HCT116 (cell line): Measurements from ENCODE around the gene GAMT. TPM values are rescaled to one million over a fixed set of nuclear protein-coding genes. Genes with fewer than 3 reads are reported as not detected.

Source experiments
- ATAC-seq: fragments of 200-7000 bp; cut with Tn5 transposase; 2 replicates; pipeline ENCODE4 v1.9.1; 2020; ENCODE audit warnings: mild to moderate bottlenecking, moderate library complexity
- BruUV-seq: library from RNA; stranded (reverse); fragments of 400-500 nt; replicated peaks from 2 replicates; lab custom pipeline; 2021; lab: Mats Ljungman, UMichigan
- CTCF ChIA-PET: fragments of 300-600 bp; sonication (Branson Sonifier 250); formaldehyde crosslinking; loops from one replicate; lab custom pipeline; 2021; ENCODE audit warnings: antibody characterized with exemption; lab: Charles Lee
- POLR2A ChIA-PET: fragments of 300-600, 350-600 bp; sonication (Branson Sonifier 250); formaldehyde crosslinking; loops from one replicate; lab custom pipeline; 2021; ENCODE audit warnings: antibody characterized with exemption; lab: Charles Lee
- RAD21 ChIA-PET, 2 experiments: fragments of 300-600 bp; sonication (Branson Sonifier 250); formaldehyde crosslinking; loops; one replicate each; lab custom pipeline; 2023; ENCODE audit warnings: low total read pairs in 2 of 2; ENCODE audit not compliant: uncharacterized antibody in 2 of 2, unreplicated experiment in 2 of 2, low non-redundant PET in 1 of 2; lab: Charles Lee
- DNase-seq: peaks from one replicate; pipeline ENCODE4 v3.0.0-alpha.2; 2010; ENCODE audit warnings: low read depth, low spot score
- H2AFZ ChIP-seq: fragments of 200-600 bp; shearing (Covaris generic), sonication (generic); 2 replicates; pipeline ENCODE4 v1.6.1; 2017; ENCODE audit warnings: low read depth, mixed run types, mixed read lengths, antibody characterized with exemption, low read length; ENCODE audit not compliant: poor library complexity, severe bottlenecking
- H3K27ac ChIP-seq: 2 replicates; pipeline ENCODE4 v1.5.1; 2012; ENCODE audit warnings: low read depth, low read length
- H3K27me3 ChIP-seq: fragments of 200-600 bp; sonication (generic); 2 replicates; pipeline ENCODE4 v1.6.1; 2016; ENCODE audit warnings: mixed run types, low read length, mixed read lengths; ENCODE audit not compliant: insufficient read depth
- H3K36me3 ChIP-seq, 2 experiments: fragments of 200-500 bp in 1 of 2; fragments of 200-600 bp in 1 of 2; sonication (Bioruptor generic) in 1 of 2; sonication (generic) in 1 of 2; 2 replicates each; pipeline versions ENCODE4 v1.5.1 to v1.6.1; 2014 to 2016; ENCODE audit warnings: low read length in 2 of 2, inconsistent platforms in 1 of 2, mixed read lengths in 1 of 2, mixed run types in 1 of 2; ENCODE audit not compliant: insufficient read depth in 2 of 2, control insufficient read depth in 1 of 2
- H3K4me1 ChIP-seq, 2 experiments: fragments of 200-600 bp in 1 of 2; sonication (generic) in 1 of 2; 2 replicates each; pipeline versions ENCODE4 v1.5.1 to v1.6.1; 2012 to 2017; ENCODE audit warnings: low read length in 2 of 2, inconsistent platforms in 1 of 2, mild to moderate bottlenecking in 1 of 2, mixed read lengths in 1 of 2, mixed run types in 1 of 2, moderate library complexity in 1 of 2; ENCODE audit not compliant: insufficient read depth in 2 of 2, control insufficient read depth in 1 of 2
- H3K4me2 ChIP-seq: fragments of 200-600 bp; sonication (generic); 2 replicates; pipeline ENCODE4 v1.6.1; 2017; ENCODE audit warnings: mixed run types, low read length, mixed read lengths
- H3K4me3 ChIP-seq, 2 experiments: fragments of 200-600 bp in 1 of 2; sonication (generic) in 1 of 2; replicated peaks in 1 of 2; 2 replicates each; pipeline ENCODE4 v1.5.1; 2011 to 2016; ENCODE audit warnings: low read length in 2 of 2, control low read depth in 1 of 2, low read depth in 1 of 2, mild to moderate bottlenecking in 1 of 2, mixed read lengths in 1 of 2, mixed run types in 1 of 2
- H3K79me2 ChIP-seq: fragments of 200-600 bp; sonication (generic); 2 replicates; pipeline ENCODE4 v1.6.1; 2017; ENCODE audit warnings: mild to moderate bottlenecking, mixed run types, low read length, moderate library complexity, mixed read lengths; ENCODE audit not compliant: insufficient read depth
- H3K9ac ChIP-seq: fragments of 200-600 bp; sonication (generic); 2 replicates; pipeline ENCODE4 v1.6.1; 2016; ENCODE audit warnings: low read length, mixed read lengths
- H3K9me2 ChIP-seq: fragments of 200-600 bp; sonication (generic), shearing (Covaris generic); 2 replicates; pipeline ENCODE4 v1.6.1; 2017; ENCODE audit warnings: mixed run types, mild to moderate bottlenecking, moderate library complexity; ENCODE audit not compliant: insufficient read depth
- H3K9me3 ChIP-seq, 2 experiments: fragments of 200-500 bp in 1 of 2; fragments of 200-600 bp in 1 of 2; sonication (Bioruptor generic) in 1 of 2; sonication (generic) in 1 of 2; 2 replicates each; pipeline ENCODE4 v1.6.1; 2014 to 2017; ENCODE audit warnings: low read length in 2 of 2, mixed read lengths in 2 of 2, inconsistent platforms in 1 of 2, low read depth in 1 of 2, mild to moderate bottlenecking in 1 of 2, mixed run types in 1 of 2, moderate library complexity in 1 of 2; ENCODE audit not compliant: control insufficient read depth in 1 of 2, insufficient read depth in 1 of 2
- H4K20me1 ChIP-seq: fragments of 200-600 bp; sonication (generic), shearing (Covaris generic); 2 replicates; pipeline ENCODE4 v1.6.1; 2017; ENCODE audit warnings: mixed run types, mild to moderate bottlenecking, moderate library complexity; ENCODE audit not compliant: insufficient read depth
- EGR1 ChIP-seq: IDR thresholded peaks from 2 replicates; pipeline ENCODE4 v1.6.1; 2012; ENCODE audit warnings: low read depth
- EZH2 ChIP-seq: fragments of 200-600 bp; sonication (generic); IDR thresholded peaks from 2 replicates; pipeline ENCODE4 v1.6.1; 2017; ENCODE audit warnings: antibody characterized with exemption, mixed run types
- EZH2phosphoT487 ChIP-seq: fragments of 200-600 bp; IDR thresholded peaks from 2 replicates; pipeline ENCODE4 v1.6.1; 2018; ENCODE audit warnings: antibody characterized with exemption, borderline replicate concordance
- POLR2A ChIP-seq: IDR thresholded peaks from 2 replicates; pipeline ENCODE4 v1.7.0; 2011; ENCODE audit warnings: borderline replicate concordance; ENCODE audit not compliant: insufficient read depth, insufficient read length; ENCODE audit errors: extremely low read depth
- YY1 ChIP-seq: IDR thresholded peaks from 2 replicates; pipeline ENCODE4 v1.6.1; 2011; ENCODE audit warnings: low read length, low read depth, moderate library complexity, mild to moderate bottlenecking; ENCODE audit not compliant: insufficient replicate concordance; ENCODE audit errors: extremely low read depth
- ZBTB33 ChIP-seq: IDR thresholded peaks from 2 replicates; pipeline ENCODE4 v1.6.1; 2011; ENCODE audit warnings: mild to moderate bottlenecking, low read length, moderate library complexity; ENCODE audit not compliant: insufficient replicate concordance; ENCODE audit errors: extremely low read depth
- intact Hi-C: fragments of 100-400 bp; cut with micrococcal nuclease; formaldehyde crosslinking; loops from 2 replicates; pipeline ENCODE4 v1.10.0; 2022
- total RNA-seq: library from RNA; stranded (reverse); gene quantifications from one replicate; pipeline ENCODE4 v1.2.1, GENCODE V29; 2021; ENCODE audit not compliant: unreplicated experiment

The GAMT gene
- total RNA-seq, 1 experiment from 2014 or later = 102 TPM

- DNase-seq (no peak), ATAC-seq (no peak)
- Histone ChIP-seq H3K27ac (no peak overlapping the region), H3K27me3 (no peaks in the 10 kb centered on the region), H3K9me3 (no peaks in the 10 kb centered on the region), H3K36me3 (peaks cover 31 to 43% of the 10 kb centered on the region in 2 experiments; a peak in 3 of 4 replicates), H3K4me1 (peaks cover 10 to 19% of the 10 kb centered on the region in 2 experiments; a peak in 3 of 4 replicates), H3K9me2 (no peaks in the 10 kb centered on the region), H3K9ac (no peak overlapping the region), H2AFZ (no peak overlapping the region), H3K79me2 (peaks cover 34% of the 10 kb centered on the region)
- RAD21 ChIA-PET = no interaction called here
- POLR2A ChIA-PET = no interaction called here
- CTCF ChIA-PET = no interaction called here
- TF ChIP-seq POLR2A (no peak), ZBTB33 (no peak), EZH2 (no peak), YY1 (no peak), EZH2phosphoT487 (no peak), EGR1 (no peak)
- TF ChIP-seq, all 23 proteins: peak for 0
- BruUV-seq = no TSS peak
- H3K4me3 ChIP-seq = no peak overlapping the region
- no peaks in the 10 kb centered on the region for H4K20me1 ChIP-seq
- intact Hi-C loops = no loop called here
- H3K4me2 ChIP-seq = no peak overlapping the region
Measured at GRCh38 chr19:1433119-1434039, 32.0 kb upstream of the GAMT start.
